ENCODE measurements around the gene CAMKK1.
"Not testable (repeated sequence)": the region's sequence is repeated elsewhere in the genome, so short reads cannot be mapped to it uniquely, and the experiment has no call there.

The CAMKK1 gene

DNA sequence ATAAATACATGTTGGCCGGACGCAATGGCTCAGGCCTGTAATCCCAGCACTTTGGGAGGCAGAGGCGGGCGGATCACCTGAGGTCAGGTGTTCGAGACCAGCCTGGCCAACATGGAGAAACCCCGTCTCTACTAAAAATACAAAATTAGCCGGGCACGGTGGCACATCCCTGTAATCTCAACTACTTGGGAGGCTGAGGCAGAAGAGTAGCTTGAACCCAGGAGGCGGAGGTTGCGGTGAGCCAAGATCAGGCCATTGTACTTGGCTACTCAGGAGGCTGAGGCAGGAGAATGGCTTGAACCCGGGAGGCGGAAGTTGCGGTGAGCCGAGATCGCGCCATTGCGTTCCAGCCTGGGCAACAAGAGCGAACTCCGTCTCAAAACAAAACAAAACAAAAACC is 48.3 kb downstream of the CAMKK1 start:
- DNase-seq: not testable (repeated sequence)

GRCh38 chr17:3843935-3844516 is 48.8 kb downstream of the CAMKK1 start:
- peak; percentile 19 for DNase-seq

DNA sequence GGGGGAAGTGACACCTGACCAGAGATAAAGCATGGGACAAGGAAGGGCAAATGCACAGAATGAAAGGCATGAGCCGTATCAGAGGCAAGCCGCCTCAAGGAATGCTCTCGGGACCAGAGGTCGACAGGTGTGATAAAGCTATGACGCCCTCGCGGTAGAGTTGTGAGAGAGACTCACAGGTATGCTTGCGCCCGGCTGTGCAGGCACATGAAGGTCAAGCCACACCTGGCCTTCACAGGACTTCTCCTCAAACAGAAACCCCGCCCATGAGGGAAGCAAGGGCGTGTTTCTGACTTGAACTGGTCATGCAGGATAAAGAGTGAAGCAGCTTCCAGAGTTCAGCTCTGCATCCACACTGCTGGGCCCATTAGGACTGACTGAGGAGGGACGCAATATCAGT is 54.6 kb downstream of the CAMKK1 start:
- no peak for DNase-seq

DNA sequence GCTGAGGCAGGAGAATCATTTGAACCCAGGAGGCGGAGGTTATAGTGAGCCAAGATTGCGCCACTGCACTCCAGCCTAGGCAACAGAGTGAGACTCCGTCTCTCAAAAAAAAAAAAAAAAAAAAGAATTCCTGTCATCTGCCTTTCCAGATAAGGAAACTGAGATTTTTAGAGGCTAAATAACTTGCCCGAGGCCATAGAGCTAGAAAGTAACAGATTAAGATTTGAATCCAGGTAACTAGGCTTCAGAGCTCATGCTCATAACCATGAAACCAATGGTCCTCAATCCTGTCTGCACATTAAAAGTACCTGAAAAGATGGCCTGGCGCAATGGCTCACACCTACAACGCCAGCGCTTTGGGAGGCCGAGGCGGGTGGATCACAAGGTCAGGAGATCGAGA is 56.3 kb downstream of the CAMKK1 start:
- DNase-seq: no peak

- no peak for DNase-seq
Observed at GRCh38 chr17:3835410-3836229, 57.2 kb downstream of the CAMKK1 start.

- no peak for DNase-seq
Observed at GRCh38 chr17:3834811-3835210, 58.0 kb downstream of the CAMKK1 start.

DNA sequence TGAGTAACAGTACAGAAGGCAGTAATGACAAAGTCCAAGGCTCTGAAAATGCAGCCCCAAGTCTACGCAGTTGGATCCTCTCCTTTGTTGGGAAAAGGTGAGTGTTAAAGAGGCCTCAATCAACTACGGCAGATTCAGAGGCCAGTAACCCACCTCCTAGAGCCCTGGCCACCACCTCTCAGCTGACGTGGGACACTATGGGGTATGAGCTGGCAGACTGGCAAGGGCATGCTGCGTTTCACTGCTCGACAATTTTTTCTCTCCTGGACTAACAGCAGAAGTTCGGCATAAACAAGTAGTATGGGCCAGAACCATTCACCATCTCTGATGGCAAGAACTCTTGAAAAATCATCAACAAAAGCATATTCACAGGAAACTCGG is 64.0 kb downstream of the CAMKK1 start:
- no peak for DNase-seq

DNA sequence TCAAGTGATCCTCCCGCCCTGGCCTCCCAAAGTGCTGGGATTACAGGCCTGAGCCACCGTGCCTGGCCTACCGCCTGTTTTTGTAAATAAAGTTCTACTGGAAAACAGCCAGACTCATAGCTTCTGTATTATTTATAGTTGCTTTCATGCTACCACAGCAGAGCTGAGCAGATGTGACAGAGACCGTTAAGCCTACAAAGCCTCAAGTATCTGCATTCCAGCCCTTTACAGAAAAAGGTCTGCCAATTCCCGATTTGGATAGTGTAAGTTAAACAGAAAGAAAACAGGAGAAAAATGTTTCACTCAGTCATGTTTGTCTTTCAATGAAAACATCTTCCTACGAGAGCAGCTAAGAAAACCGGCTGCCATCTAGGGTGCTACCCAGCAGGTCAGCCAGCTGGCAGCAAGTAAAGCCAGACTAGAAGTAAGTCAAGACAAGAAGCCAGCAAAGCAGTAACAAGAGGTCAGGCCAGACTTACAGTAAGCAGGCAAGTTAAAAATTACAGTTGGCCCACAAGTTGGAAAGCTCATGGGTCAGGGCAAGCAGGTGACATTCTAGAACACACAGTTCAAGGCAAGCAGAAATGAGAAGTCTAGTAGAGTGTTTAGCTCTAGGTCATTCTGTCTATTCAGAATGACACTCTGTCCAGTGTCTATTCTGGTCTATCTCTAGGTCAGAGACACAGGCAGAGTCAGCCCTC is 64.6 kb downstream of the CAMKK1 start:
- no peak for DNase-seq

GRCh38 chr17:3827124-3827773 is 65.6 kb downstream of the CAMKK1 start:
- peak; percentile 67 for DNase-seq

- DNase-seq: no peak
Observed at GRCh38 chr17:3826191-3826590, 66.7 kb downstream of the CAMKK1 start.

GRCh38 chr17:3821101-3821500 is 71.8 kb downstream of the CAMKK1 start:
- no peak for DNase-seq

GRCh38 chr17:3818786-3819185 is 74.1 kb downstream of the CAMKK1 start:
- no peak for DNase-seq

DNA sequence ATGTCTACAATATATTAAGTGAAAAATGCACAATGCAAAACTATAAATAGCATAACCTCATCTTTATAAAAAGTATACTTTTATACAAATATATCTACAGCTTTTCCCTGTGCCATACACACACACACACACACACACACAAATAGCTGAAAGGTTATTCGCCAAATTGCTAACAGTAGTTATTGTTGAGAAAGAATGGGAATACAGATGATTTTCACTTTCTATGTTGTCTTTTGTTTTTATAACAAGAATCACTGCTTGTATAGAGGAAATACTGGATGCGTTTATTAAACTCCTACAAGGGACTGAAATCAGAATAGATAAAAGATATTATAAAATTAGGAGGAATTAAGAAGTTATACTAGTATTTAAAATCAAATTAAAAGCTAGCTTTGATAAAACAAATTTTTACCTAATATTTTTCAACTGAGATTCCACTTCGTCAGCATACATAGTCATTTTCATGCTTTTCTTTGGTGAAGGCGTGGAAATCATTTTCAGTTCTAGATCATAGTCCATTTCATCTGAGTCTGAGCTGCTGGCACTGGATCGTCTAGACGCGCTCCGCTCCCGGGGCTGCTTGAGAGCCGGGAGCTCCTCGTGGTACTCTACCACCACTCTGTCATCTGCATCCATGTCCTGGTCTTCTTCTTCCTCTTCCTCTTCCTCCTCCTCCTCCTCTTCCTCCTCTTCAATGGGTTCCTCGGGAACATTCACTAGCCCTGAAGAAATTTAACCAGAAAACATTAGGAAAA is 74.8 kb downstream of the CAMKK1 start:
- DNase-seq: no peak

- DNase-seq: no peak
Observed at GRCh38 chr17:3815925-3816324, 76.9 kb downstream of the CAMKK1 start.

DNA sequence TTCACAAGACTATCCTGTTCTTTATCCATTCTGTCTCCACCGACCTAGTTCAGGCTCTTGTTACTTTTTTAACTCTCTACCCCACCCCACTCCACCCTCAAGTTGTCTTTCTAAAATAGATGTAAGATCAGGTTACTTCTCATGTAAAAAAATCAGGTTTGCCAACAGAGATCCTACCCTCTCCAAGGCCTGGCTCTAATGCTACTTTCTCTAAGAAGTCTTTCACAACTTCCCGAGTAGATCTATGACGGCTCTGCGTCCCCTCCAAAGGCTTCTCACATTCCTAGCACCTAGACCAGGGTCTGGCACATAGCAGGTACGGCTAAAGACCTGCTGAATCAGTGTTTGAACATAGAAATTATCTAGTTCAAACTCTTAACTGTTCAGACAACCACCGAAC is 77.7 kb downstream of the CAMKK1 start:
- DNase-seq: no peak

DNA sequence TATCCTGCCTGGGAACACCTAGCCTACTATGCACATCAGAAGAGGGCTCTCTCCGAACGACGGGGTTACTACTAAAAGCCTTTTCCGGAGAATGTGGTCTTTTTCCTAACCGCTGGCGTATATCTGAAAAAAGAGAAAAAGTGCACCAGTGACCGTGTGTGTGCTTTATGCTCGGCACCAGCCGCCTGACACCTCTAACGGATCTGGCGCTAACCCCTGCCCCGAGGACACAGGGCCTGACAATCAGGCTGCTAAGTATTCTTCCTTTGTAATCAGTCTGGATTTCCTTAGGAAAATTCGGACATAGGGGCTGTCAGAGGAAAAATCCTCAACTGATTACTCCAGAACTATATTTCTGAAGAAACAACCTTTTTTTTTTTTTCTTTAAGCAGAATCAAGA is 78.5 kb downstream of the CAMKK1 start:
- DNase-seq: no peak

DNA sequence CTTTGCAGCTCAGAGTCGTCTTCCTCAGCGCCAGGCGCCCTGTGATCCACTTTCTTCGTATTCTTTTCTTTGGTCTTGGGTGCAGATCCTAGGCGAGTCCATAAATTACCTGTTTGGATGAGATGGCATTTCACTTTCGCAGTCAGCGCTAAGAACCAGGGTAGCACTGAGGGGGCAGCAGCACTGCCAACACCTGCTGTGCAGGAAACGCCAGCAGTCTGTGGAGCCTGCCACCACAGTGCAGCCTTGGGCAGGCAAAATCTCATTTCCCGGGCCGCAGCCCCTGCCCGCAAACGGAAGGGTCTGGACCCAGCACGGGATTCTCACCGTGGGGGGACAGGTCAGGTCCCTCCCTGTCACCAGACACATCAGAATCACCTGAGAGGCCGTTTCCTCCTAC is 79.7 kb downstream of the CAMKK1 start:
- DNase-seq: no peak

DNA sequence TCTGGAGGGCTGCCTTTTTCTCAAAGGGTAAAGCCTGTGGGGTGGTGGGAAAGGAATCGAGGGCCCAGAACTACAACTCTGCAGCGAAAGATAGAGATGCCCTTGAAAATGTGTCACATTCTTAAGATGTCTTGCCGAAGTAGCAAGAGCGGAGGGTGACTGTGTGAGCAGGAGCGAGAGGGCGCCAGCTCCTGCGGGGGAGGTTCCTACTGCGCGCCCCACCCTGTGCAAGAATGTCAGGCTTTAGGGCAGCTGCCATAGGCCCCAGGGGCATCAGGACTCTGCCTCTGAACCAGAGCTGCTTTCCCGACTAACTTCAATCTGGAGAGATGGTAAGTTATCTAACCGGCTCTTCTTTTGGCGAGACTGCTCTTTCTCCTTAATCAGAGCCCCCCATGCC is 80.1 kb downstream of the CAMKK1 start:
- DNase-seq: no peak

- no peak for DNase-seq
Observed at GRCh38 chr17:3812284-3812683, 80.6 kb downstream of the CAMKK1 start.

All from fibroblast of skin of back (primary cell).